H1 (cell line): ENCODE results near the gene MT4. TPM values are rescaled to one million over a fixed set of nuclear protein-coding genes. Genes with fewer than 3 reads are reported as not detected.

Source experiments
- CTCF ChIA-PET: fragments of 300-600 bp; sonication (Branson Sonifier 250); formaldehyde crosslinking; loops from one replicate; lab custom pipeline; 2021; ENCODE audit not compliant: partially characterized antibody; lab: Charles Lee
- POLR2A ChIA-PET: fragments of 300-600 bp; sonication (Branson Sonifier 250); formaldehyde crosslinking; loops from one replicate; lab custom pipeline; 2021; ENCODE audit warnings: inconsistent platforms; ENCODE audit not compliant: partially characterized antibody; lab: Charles Lee
- DNase-seq, 2 experiments: peaks; one replicate each; pipeline versions ENCODE4 v3.0.0 to v3.0.0-alpha.2; 2010 to 2022; ENCODE audit warnings: low spot score in 2 of 2, low read depth in 1 of 2, mixed read lengths in 1 of 2
- FAIRE-seq: peaks from 2 replicates; lab custom pipeline; 2011; peaks lifted over from hg19 to GRCh38; lab: Jason Lieb, UNC
- H2AFZ ChIP-seq: 2 replicates; pipeline ENCODE4 v1.8.1; 2012; ENCODE audit warnings: low read length, inconsistent platforms
- H2AK5ac ChIP-seq: 2 replicates; pipeline ENCODE4 v1.6.1; 2013; ENCODE audit warnings: low read depth, low read length
- H2BK120ac ChIP-seq: replicated peaks from 2 replicates; pipeline ENCODE3; 2013; ENCODE audit warnings: low read depth, low read length, inconsistent platforms
- H2BK12ac ChIP-seq: 2 replicates; pipeline ENCODE4 v1.6.1; 2013; ENCODE audit warnings: low read depth, low read length
- H2BK15ac ChIP-seq: 2 replicates; pipeline ENCODE4 v1.6.1; 2013; ENCODE audit warnings: low read length
- H2BK20ac ChIP-seq: 2 replicates; pipeline ENCODE4 v1.6.1; 2013; ENCODE audit warnings: low read length
- H2BK5ac ChIP-seq: 2 replicates; pipeline ENCODE4 v1.6.1; 2013; ENCODE audit warnings: low read depth, low read length
- H3K14ac ChIP-seq: 2 replicates; pipeline ENCODE4 v1.6.1; 2013; ENCODE audit warnings: inconsistent platforms; ENCODE audit not compliant: insufficient read length
- H3K18ac ChIP-seq: 2 replicates; pipeline ENCODE4 v1.6.1; 2013; ENCODE audit warnings: low read length; ENCODE audit errors: extremely low read depth
- H3K23ac ChIP-seq: 2 replicates; pipeline ENCODE4 v1.6.1; 2013; ENCODE audit warnings: inconsistent platforms; ENCODE audit not compliant: insufficient read length
- H3K23me2 ChIP-seq: 2 replicates; pipeline ENCODE4 v1.6.1; 2013; ENCODE audit warnings: low read depth, low read length
- H3K27ac ChIP-seq: 2 replicates; pipeline ENCODE4 v1.6.1; 2011; ENCODE audit warnings: low read depth, low read length, inconsistent platforms
- H3K27me3 ChIP-seq, 4 experiments: replicated peaks in 1 of 4; 1 replicate in 1 of 4; 2 replicates in 3 of 4; pipeline versions ENCODE4 v1.6.1 to v1.8.1; 2011 to 2013; ENCODE audit warnings: low read length in 3 of 4, mild to moderate bottlenecking in 3 of 4, inconsistent platforms in 2 of 4, mixed read lengths in 2 of 4, moderate library complexity in 1 of 4; ENCODE audit not compliant: control insufficient read depth in 3 of 4, insufficient read depth in 3 of 4; ENCODE audit errors: extremely low read depth in 1 of 4
- H3K36me3 ChIP-seq, 4 experiments: 2 replicates each; pipeline versions ENCODE4 v1.6.1 to v1.8.1; 2011 to 2013; ENCODE audit warnings: mild to moderate bottlenecking in 4 of 4, low read length in 3 of 4, moderate library complexity in 2 of 4, control low read depth in 1 of 4, inconsistent platforms in 1 of 4; ENCODE audit not compliant: insufficient read depth in 4 of 4, control insufficient read depth in 2 of 4
- H3K4ac ChIP-seq: replicated peaks from 2 replicates; pipeline ENCODE3; 2013; ENCODE audit warnings: low read length, low read depth, mixed read lengths, inconsistent platforms; ENCODE audit not compliant: insufficient read length
- H3K4me1 ChIP-seq, 4 experiments: replicated peaks in 1 of 4; 1 replicate in 1 of 4; 2 replicates in 3 of 4; pipeline versions ENCODE4 v1.6.1 to v1.8.1; 2011 to 2013; ENCODE audit warnings: low read length in 3 of 4, inconsistent platforms in 2 of 4, mixed read lengths in 1 of 4; ENCODE audit not compliant: insufficient read depth in 4 of 4, control insufficient read depth in 3 of 4
- H3K4me2 ChIP-seq, 2 experiments: 2 replicates each; pipeline versions ENCODE4 v1.6.1 to v1.8.1; 2011 to 2013; ENCODE audit warnings: low read depth in 2 of 2, low read length in 2 of 2, control low read depth in 1 of 2, inconsistent platforms in 1 of 2, mild to moderate bottlenecking in 1 of 2; ENCODE audit not compliant: insufficient read depth in 1 of 2
- H3K4me3 ChIP-seq, 4 experiments: fragments of 200-600, 300-600 bp in 1 of 4; sonication (generic), shearing (Covaris generic), sonication (Bioruptor Twin) in 1 of 4; 2 replicates each; pipeline versions ENCODE4 v1.5.1 to v1.8.1; 2011 to 2016; ENCODE audit warnings: low read length in 4 of 4, low read depth in 3 of 4, control low read depth in 2 of 4, inconsistent platforms in 2 of 4, mild to moderate bottlenecking in 2 of 4, mixed read lengths in 1 of 4, moderate library complexity in 1 of 4; ENCODE audit not compliant: insufficient read depth in 2 of 4; ENCODE audit errors: extremely low read depth in 1 of 4
- H3K56ac ChIP-seq: replicated peaks from 2 replicates; pipeline ENCODE3; 2013; ENCODE audit warnings: low read depth, mild to moderate bottlenecking, mixed read lengths, low read length, inconsistent platforms; ENCODE audit not compliant: insufficient read length
- H3K79me1 ChIP-seq: 2 replicates; pipeline ENCODE4 v1.6.1; 2013; ENCODE audit warnings: low read depth, low read length, control low read depth
- H3K79me2 ChIP-seq, 2 experiments: 2 replicates each; pipeline versions ENCODE4 v1.6.1 to v1.8.1; 2012 to 2013; ENCODE audit warnings: low read length in 2 of 2, mild to moderate bottlenecking in 2 of 2, inconsistent platforms in 1 of 2; ENCODE audit not compliant: insufficient read depth in 2 of 2, control insufficient read depth in 1 of 2
- H3K9ac ChIP-seq, 4 experiments: replicated peaks in 1 of 4; 1 replicate in 1 of 4; 2 replicates in 3 of 4; pipeline versions ENCODE4 v1.6.1 to v1.8.1; 2011 to 2013; ENCODE audit warnings: low read depth in 3 of 4, low read length in 3 of 4, control low read depth in 2 of 4, mild to moderate bottlenecking in 2 of 4, moderate library complexity in 2 of 4, inconsistent platforms in 1 of 4; ENCODE audit errors: extremely low read depth in 1 of 4
- H3K9me3 ChIP-seq, 2 experiments: 2 replicates each; pipeline versions ENCODE4 v1.6.1 to v1.8.1; 2012 to 2013; ENCODE audit warnings: mild to moderate bottlenecking in 2 of 2, moderate library complexity in 2 of 2, control low read depth in 1 of 2, inconsistent platforms in 1 of 2, low read depth in 1 of 2, low read length in 1 of 2, mixed read lengths in 1 of 2; ENCODE audit not compliant: insufficient read depth in 2 of 2
- H4K20me1 ChIP-seq, 2 experiments: replicated peaks in 1 of 2; 2 replicates each; pipeline versions ENCODE3 to v1.8.1; 2011 to 2013; ENCODE audit warnings: inconsistent platforms in 2 of 2, low read length in 2 of 2, mild to moderate bottlenecking in 1 of 2; ENCODE audit not compliant: insufficient read depth in 2 of 2, control insufficient read depth in 1 of 2
- H4K5ac ChIP-seq: 2 replicates; pipeline ENCODE4 v1.6.1; 2013; ENCODE audit warnings: low read length, low read depth, mixed read lengths, inconsistent platforms; ENCODE audit not compliant: insufficient read length
- H4K8ac ChIP-seq: 2 replicates; pipeline ENCODE4 v1.8.0; 2013; ENCODE audit warnings: mild to moderate bottlenecking, moderate library complexity, low read length, inconsistent platforms; ENCODE audit not compliant: insufficient read depth; ENCODE audit errors: extremely low read depth
- H4K91ac ChIP-seq: replicated peaks from 2 replicates; pipeline ENCODE3; 2013; ENCODE audit warnings: low read length, mixed read lengths, inconsistent platforms; ENCODE audit not compliant: insufficient read length
- GTF2F1 ChIP-seq: IDR thresholded peaks from 2 replicates; pipeline ENCODE4 v1.6.1; 2012; ENCODE audit warnings: low read depth, low read length, improper control_type of control experiment, borderline replicate concordance
- KDM4A ChIP-seq: IDR thresholded peaks from one replicate; pipeline ENCODE4 v1.7.1; 2012; ENCODE audit warnings: low read depth, mild to moderate bottlenecking, moderate library complexity, low read length, inconsistent platforms; ENCODE audit not compliant: severe bottlenecking
- MAFK ChIP-seq: IDR thresholded peaks from 2 replicates; pipeline ENCODE4 v1.6.1; 2012; ENCODE audit warnings: low read depth, mild to moderate bottlenecking, improper control_type of control experiment, low read length
- NRF1 ChIP-seq: IDR thresholded peaks from 2 replicates; pipeline ENCODE4 v1.6.1; 2011; ENCODE audit warnings: mild to moderate bottlenecking, low read depth, low read length, improper control_type of control experiment
- RNF2 ChIP-seq: fragments of 200-900, 300-1000 bp; sonication (generic); IDR thresholded peaks from 2 replicates; pipeline ENCODE4 v1.7.1; 2016; ENCODE audit warnings: borderline replicate concordance, low read depth, mild to moderate bottlenecking, antibody characterized with exemption, low read length; ENCODE audit not compliant: poor library complexity, severe bottlenecking; ENCODE audit errors: missing control alignments
- SIRT6 ChIP-seq: IDR thresholded peaks from one replicate; pipeline ENCODE4 v1.7.1; 2012; ENCODE audit warnings: low read length, inconsistent platforms
- SP1 ChIP-seq: IDR thresholded peaks from 2 replicates; pipeline ENCODE4 v1.6.1; 2011; ENCODE audit warnings: low read depth, low read length
- SRF ChIP-seq: IDR thresholded peaks from 2 replicates; pipeline ENCODE4 v1.6.1; 2011; ENCODE audit warnings: mild to moderate bottlenecking, low read depth, low read length, moderate library complexity
- TBP ChIP-seq: IDR thresholded peaks from 2 replicates; pipeline ENCODE4 v1.6.1; 2011; ENCODE audit warnings: low read depth, low read length, improper control_type of control experiment
- WGBS, 2 experiments: shearing (Covaris generic) in 1 of 2; methylation state at CpG; one replicate each; pipeline versions ENCODE4 v1.1.6 to v1.1.7; 2013 to 2015; ENCODE audit warnings: low lambda C conversion rate in 2 of 2, mixed read lengths in 2 of 2, inconsistent platforms in 1 of 2, low coverage in 1 of 2, missing lambda C conversion rate in 1 of 2; ENCODE audit not compliant: insufficient replicate concordance in 2 of 2, insufficient coverage in 1 of 2, insufficient read length in 1 of 2; ENCODE audit errors: extremely low coverage in 1 of 2, missing lambda C conversion rate in 1 of 2; 5-methylcytosine and 5-hydroxymethylcytosine counted together
- polyA plus RNA-seq, 7 experiments: library from polyadenylated mRNA; depleted of rRNA in 3 of 7; stranded (reverse) in 5 of 7; unstranded in 2 of 7; fragments of >200 nt in 5 of 7; fragments of 200-250 nt in 2 of 7; gene quantifications; 1 replicate in 5 of 7; 2 replicates in 1 of 7; 4 replicates in 1 of 7; pipeline versions ENCODE4 v1.2.1 to v1.2.3, GENCODE V29; 2011 to 2013; ENCODE audit warnings: missing spikeins in 2 of 7, mixed read lengths in 2 of 7
- total RNA-seq: library from RNA; stranded (reverse); fragmentation: NEBNext Ultra II Directional; extraction: Animal tissue kit (Norgen Biotek cat#: 25700); gene quantifications from 2 replicates; pipeline ENCODE4 v1.2.1, GENCODE V29; 2021
- TF ChIP-seq, protein P1 (sequence below): IDR thresholded peaks from 2 replicates; pipeline ENCODE4 v1.6.1; 2012; ENCODE audit warnings: inconsistent platforms
- TF ChIP-seq, protein P2 (sequence below): IDR thresholded peaks from 2 replicates; pipeline ENCODE4 v1.6.1; 2011; ENCODE audit warnings: low read depth, mild to moderate bottlenecking, low read length; ENCODE audit not compliant: insufficient read depth

Gene MT4
- total and polyA plus RNA-seq, 2 of the 8 experiments (the other 6 are each of a cell fraction or from before 2014, with no cell fraction given), result not detected

DNA sequence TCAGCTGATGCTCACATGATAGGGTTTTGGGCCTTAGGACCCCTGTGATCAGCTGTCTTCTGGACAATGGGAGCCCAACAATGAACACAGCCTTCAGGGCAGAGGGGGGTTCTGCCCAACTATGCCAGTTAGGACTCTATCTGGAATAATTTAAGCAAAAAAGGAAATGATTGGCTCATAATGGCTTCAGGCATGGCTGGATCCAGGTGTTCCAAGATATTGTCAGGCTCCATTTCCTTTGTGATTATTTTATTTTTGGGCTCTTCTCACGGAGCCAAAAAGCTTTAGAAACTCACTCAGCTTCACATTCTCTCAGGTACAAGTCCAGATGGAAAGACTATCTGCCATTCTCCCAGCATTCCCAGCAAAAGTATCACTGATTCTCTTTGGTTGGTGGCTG is 40.6 kb downstream of the MT4 start:
- Histone ChIP-seq H3K79me1 (no peaks in the 10 kb centered on the region), H2AFZ (no peak overlapping the region), H3K18ac (no peak overlapping the region), H4K91ac (no peak overlapping the region), H4K20me1 (peaks cover 0 to 2% of the 10 kb centered on the region in 2 experiments), H3K23me2 (peaks cover 11% of the 10 kb centered on the region; the same call in 1 of the 2 replicates), H4K8ac (no peak overlapping the region), H3K79me2 (no peaks in the 10 kb centered on the region), H2BK12ac (no peak overlapping the region), H3K27ac (no peak overlapping the region), H4K5ac (no peak overlapping the region), H2AK5ac (no peak overlapping the region), H3K14ac (no peak overlapping the region), H3K4me1 (peaks cover 7 to 21% (median 10%) of the 10 kb centered on the region in 4 experiments), H3K56ac (no peak overlapping the region), H3K9me3 (no peaks in the 10 kb centered on the region), H3K4me2 (no peak overlapping the region), H3K4me3 (no peak overlapping the region), H2BK5ac (no peak overlapping the region), H3K4ac (no peak overlapping the region), H2BK120ac (no peak overlapping the region), H2BK15ac (no peak overlapping the region), H2BK20ac (no peak overlapping the region), H3K27me3 (peaks cover 18 to 44% (median 36%) of the 10 kb centered on the region in 4 experiments), H3K23ac (no peak overlapping the region), H3K36me3 (no peaks in the 10 kb centered on the region), H3K9ac (no peak overlapping the region)
- no peak for FAIRE-seq
- DNase-seq, result no peak
- ChIA-PET POLR2A (interaction anchor here (1.2 to 1.6 kb wide), 2 partner anchors 21 to 58 kb away, joined by 3 to 7 read pairs; partner anchors contain the start of gene MT1E), CTCF (interaction anchor here (0.8 to 9.2 kb wide), 12 partner anchors 12 to 97 kb away, joined by 3 to 85 read pairs (median 5); partner anchors contain the start of genes MT1E and MT3)
- WGBS, 2 experiments, result 83% methylated on average over 1 of the region's 1 CpG; no CpG with 5 or more reads in 1 of the 2 experiments
- no peak for TF ChIP-seq RNF2
- TF ChIP-seq, protein P1, sequence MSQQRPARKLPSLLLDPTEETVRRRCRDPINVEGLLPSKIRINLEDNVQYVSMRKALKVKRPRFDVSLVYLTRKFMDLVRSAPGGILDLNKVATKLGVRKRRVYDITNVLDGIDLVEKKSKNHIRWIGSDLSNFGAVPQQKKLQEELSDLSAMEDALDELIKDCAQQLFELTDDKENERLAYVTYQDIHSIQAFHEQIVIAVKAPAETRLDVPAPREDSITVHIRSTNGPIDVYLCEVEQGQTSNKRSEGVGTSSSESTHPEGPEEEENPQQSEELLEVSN, result no peak
- TF ChIP-seq SP1, result no peak
- no peak for TF ChIP-seq MAFK
- TF ChIP-seq SRF, result no peak
- TF ChIP-seq TBP, result no peak
- TF ChIP-seq NRF1, result no peak
- TF ChIP-seq SIRT6, result no peak
- no peak for TF ChIP-seq GTF2F1
- TF ChIP-seq, protein P2, sequence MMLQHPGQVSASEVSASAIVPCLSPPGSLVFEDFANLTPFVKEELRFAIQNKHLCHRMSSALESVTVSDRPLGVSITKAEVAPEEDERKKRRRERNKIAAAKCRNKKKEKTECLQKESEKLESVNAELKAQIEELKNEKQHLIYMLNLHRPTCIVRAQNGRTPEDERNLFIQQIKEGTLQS, result no peak
- no peak for TF ChIP-seq KDM4A
